MCF 10A (cell line): ENCODE results near the gene PPM1L. TPM values are rescaled to one million over a fixed set of nuclear protein-coding genes. Genes with fewer than 3 reads are reported as not detected.
"Not testable (repeated sequence)": the region's sequence is repeated elsewhere in the genome, so short reads cannot be mapped to it uniquely, and the experiment has no call there.

ENCODE experiments used
- BruUV-seq: library from RNA; stranded (reverse); fragments of 400-500 nt; replicated peaks from 2 replicates; lab custom pipeline; 2021; lab: Mats Ljungman, UMichigan
- CTCF ChIA-PET: fragments of 300-600 bp; sonication (Branson Sonifier 250); formaldehyde crosslinking; extraction: SDS; loops from one replicate; lab custom pipeline; 2021; ENCODE audit warnings: antibody characterized with exemption, inconsistent platforms; lab: Yijun Ruan, JAX
- POLR2A ChIA-PET: fragments of 300-600, 350-650 bp; sonication (Branson Sonifier 250); formaldehyde crosslinking; extraction: SDS; loops from one replicate; lab custom pipeline; 2020; ENCODE audit warnings: antibody characterized with exemption, inconsistent platforms; lab: Yijun Ruan, JAX
- DNase-seq: peaks from one replicate; pipeline ENCODE4 v3.0.0-alpha.2; 2018; ENCODE audit not compliant: unreplicated experiment
- H3K27ac Mint-ChIP-seq: one replicate; pipeline ENCODE4 v1.8.0; 2022; ENCODE audit warnings: mild to moderate bottlenecking, low read depth, mixed read lengths; ENCODE audit not compliant: unreplicated experiment
- H3K27me3 Mint-ChIP-seq: one replicate; pipeline ENCODE4 v1.8.0; 2022; ENCODE audit warnings: mixed read lengths; ENCODE audit not compliant: insufficient read depth, unreplicated experiment
- H3K36me3 Mint-ChIP-seq: one replicate; pipeline ENCODE4 v1.8.0; 2022; ENCODE audit warnings: mild to moderate bottlenecking, moderate library complexity, mixed read lengths; ENCODE audit not compliant: insufficient read depth, unreplicated experiment
- H3K4me1 Mint-ChIP-seq: one replicate; pipeline ENCODE4 v1.8.0; 2022; ENCODE audit warnings: mixed read lengths; ENCODE audit not compliant: insufficient read depth, unreplicated experiment
- H3K4me3 Mint-ChIP-seq: one replicate; pipeline ENCODE4 v1.8.0; 2022; ENCODE audit warnings: mild to moderate bottlenecking, moderate library complexity, mixed read lengths; ENCODE audit not compliant: unreplicated experiment
- H3K9me3 Mint-ChIP-seq: one replicate; pipeline ENCODE4 v1.8.0; 2022; ENCODE audit warnings: mixed read lengths; ENCODE audit not compliant: unreplicated experiment
- CTCF ChIP-seq: fragments of 200-600 bp; IDR thresholded peaks from one replicate; pipeline ENCODE4 v1.8.0; 2022; ENCODE audit warnings: antibody characterized with exemption, mild to moderate bottlenecking; ENCODE audit not compliant: unreplicated experiment
- intact Hi-C: fragments of 100-400 bp; cut with micrococcal nuclease; formaldehyde crosslinking; loops from 2 replicates; pipeline ENCODE4 v1.14.1; 2022
- total RNA-seq: library from RNA; stranded (reverse); gene quantifications from 2 replicates; pipeline ENCODE4 v1.2.3, GENCODE V29; 2022

The PPM1L gene
- total RNA-seq, 1 experiment from 2014 or later, result 2.1 TPM

- ChIA-PET CTCF (no interaction called here), POLR2A (interaction anchor here (0.5 kb wide), 1 partner anchor 314 kb away, joined by 3 read pairs; no protein-coding TSS in a partner anchor)
- no TSS peak for BruUV-seq
- no peak overlapping the region for H3K27ac Mint-ChIP-seq
- H3K36me3 Mint-ChIP-seq, result peaks cover 7% of the 10 kb centered on the region
- no peak for DNase-seq
- intact Hi-C loops, result no loop called here
- H3K9me3 Mint-ChIP-seq, result peaks cover 7% of the 10 kb centered on the region
- TF ChIP-seq CTCF, result no peak
- no peak overlapping the region for H3K4me3 Mint-ChIP-seq
- no peaks in the 10 kb centered on the region for H3K4me1 Mint-ChIP-seq
- H3K27me3 Mint-ChIP-seq, result no peaks in the 10 kb centered on the region
Measured at GRCh38 chr3:161025911-161026310, 269.9 kb downstream of the PPM1L start.

GRCh38 chr3:161026612-161027510 lies 270.8 kb downstream of the PPM1L start:
- Mint-ChIP-seq H3K4me3 (no peak overlapping the region), H3K36me3 (peaks cover 7% of the 10 kb centered on the region), H3K27me3 (no peaks in the 10 kb centered on the region), H3K4me1 (no peaks in the 10 kb centered on the region), H3K9me3 (peaks cover 7% of the 10 kb centered on the region), H3K27ac (no peak overlapping the region)
- no TSS peak for BruUV-seq
- intact Hi-C loops, result no loop called here
- TF ChIP-seq CTCF, result no peak
- POLR2A ChIA-PET, result no interaction called here
- no peak for DNase-seq
- CTCF ChIA-PET, result interaction anchor here (0.6 kb wide), 1 partner anchor 17 kb away, joined by 3 read pairs; no protein-coding TSS in a partner anchor

GRCh38 chr3:161028555-161029153 lies 272.6 kb downstream of the PPM1L start:
- H3K36me3 Mint-ChIP-seq, result peaks cover 7% of the 10 kb centered on the region
- DNase-seq, result no peak
- no peaks in the 10 kb centered on the region for H3K27me3 Mint-ChIP-seq
- no peaks in the 10 kb centered on the region for H3K4me1 Mint-ChIP-seq
- ChIA-PET CTCF (interaction anchor here (0.6 kb wide), 1 partner anchor 37 kb away, joined by 3 read pairs; no protein-coding TSS in a partner anchor), POLR2A (no interaction called here)
- no peak overlapping the region for H3K27ac Mint-ChIP-seq
- no peaks in the 10 kb centered on the region for H3K9me3 Mint-ChIP-seq
- BruUV-seq, result no TSS peak
- intact Hi-C loops, result no loop called here
- H3K4me3 Mint-ChIP-seq, result no peak overlapping the region
- TF ChIP-seq CTCF, result no peak

GRCh38 chr3:161031134-161031533 lies 275.1 kb downstream of the PPM1L start:
- no peaks in the 10 kb centered on the region for H3K4me1 Mint-ChIP-seq
- H3K36me3 Mint-ChIP-seq, result no peaks in the 10 kb centered on the region
- no peak overlapping the region for H3K27ac Mint-ChIP-seq
- H3K27me3 Mint-ChIP-seq, result no peaks in the 10 kb centered on the region
- no peak overlapping the region for H3K4me3 Mint-ChIP-seq
- CTCF ChIA-PET, result interaction anchor here (0.6 kb wide), 1 partner anchor 245 kb away, joined by 3 read pairs; no protein-coding TSS in a partner anchor
- peak; percentile 44 for DNase-seq
- intact Hi-C loops, result no loop called here
- TF ChIP-seq CTCF, result no peak
- POLR2A ChIA-PET, result interaction anchor here (0.7 kb wide), 1 partner anchor 138 kb away, joined by 3 read pairs; no protein-coding TSS in a partner anchor
- no peaks in the 10 kb centered on the region for H3K9me3 Mint-ChIP-seq
- BruUV-seq, result no TSS peak

GRCh38 chr3:161034913-161035550 lies 279.0 kb downstream of the PPM1L start:
- BruUV-seq, POLR2A ChIA-PET: not testable (repeated sequence)

More at GRCh38 chr3:161034913-161035550, 279.0 kb downstream of the PPM1L start:
- intact Hi-C loops, H3K27ac Mint-ChIP-seq, DNase-seq, H3K4me3 Mint-ChIP-seq, H3K9me3 Mint-ChIP-seq, H3K4me1 Mint-ChIP-seq, H3K36me3 Mint-ChIP-seq, H3K27me3 Mint-ChIP-seq: not testable (repeated sequence)
- CTCF ChIA-PET, result interaction anchor here (0.6 to 0.8 kb wide), 3 partner anchors 62 to 408 kb away, joined by 3 to 5 read pairs (median 4); no protein-coding TSS in a partner anchor
